A549 treated with dexamethasone at 1 μM for 4 hours (cell line): ENCODE results near the gene SLC39A12. TPM values are rescaled to one million over a fixed set of nuclear protein-coding genes. Genes with fewer than 3 reads are reported as not detected.

ENCODE experiments used
- total RNA-seq: library from RNA; stranded (reverse); fragments of 200-300 nt; extraction: Qiagen RNA extraction; gene quantifications from 5 replicates; pipeline ENCODE4 v1.2.3, GENCODE V29; 2022

The SLC39A12 gene
- total RNA-seq, result not detected in 5 replicates

DNA sequence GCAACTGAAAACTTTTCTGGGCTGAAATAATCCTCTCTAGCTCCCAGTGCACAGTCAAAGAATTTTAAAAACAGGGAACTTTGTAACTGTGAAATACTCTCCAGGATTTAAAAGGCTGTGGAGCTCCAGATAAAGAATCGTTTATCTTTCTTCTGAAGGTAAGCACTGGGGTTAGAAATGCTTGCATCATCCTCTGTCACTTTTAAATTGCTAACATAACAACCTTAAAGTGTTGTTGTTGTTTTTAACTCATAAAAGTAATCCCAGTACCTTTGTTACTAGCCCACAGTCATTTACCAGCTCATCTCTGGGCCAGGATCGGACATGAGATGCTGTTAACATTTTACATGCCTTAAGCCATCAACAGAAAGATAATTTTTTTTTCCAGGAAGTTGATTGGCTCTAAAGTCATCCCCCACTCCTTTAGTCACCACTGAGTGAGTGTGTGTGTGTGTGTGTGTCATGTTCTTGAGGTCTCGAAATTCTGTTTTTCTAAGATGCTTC, at the start of gene SLC39A12:
Gene SLC39A12, plus strand, starts transcription at position 51 of the 504 bp plus-strand sequence. CDS start 1,359 bp downstream, outside the sequence.

Other genes with a start within 250 kb of the SLC39A12 start
- 0.04 to 0.05 TPM (median 0.05 TPM) in 3 of 5 replicates, not detected in the others for gene TMEM236, start 199.7 kb upstream of the SLC39A12 start, total RNA-seq
- 0.01 to 0.04 TPM (median 0.02 TPM) in 4 of 5 replicates, not detected in the other for gene MRC1, start 142.6 kb upstream of the SLC39A12 start, total RNA-seq
- gene CACNB2, start 188.5 kb downstream of the SLC39A12 start, total RNA-seq, result not detected in 5 replicates